Measurements from ENCODE around the gene PHACTR1. TPM values are rescaled to one million over a fixed set of nuclear protein-coding genes. Genes with fewer than 3 reads are reported as not detected.

Gene PHACTR1
- total RNA-seq, 1 experiment from 2014 or later = not detected

DNA sequence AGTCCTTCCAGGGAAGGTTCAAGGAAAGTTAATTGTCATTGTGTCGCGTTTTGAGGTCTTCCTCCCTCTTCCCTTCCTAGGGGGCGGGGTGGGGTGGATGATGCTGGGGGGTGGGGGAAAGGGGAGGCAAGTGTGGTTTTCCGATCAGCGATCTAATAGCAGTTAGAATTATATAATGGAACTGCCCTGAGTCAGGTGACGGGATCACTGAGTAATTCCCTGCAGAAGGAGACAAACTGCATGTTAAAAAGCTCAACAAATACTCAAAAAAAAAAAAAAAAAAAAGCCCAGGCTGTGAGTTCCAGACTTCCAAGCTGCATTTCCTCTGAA, 240.4 kb downstream of the PHACTR1 start:
- intact Hi-C loops (cut with micrococcal nuclease) = no loop called here
- ChIA-PET POLR2A (ENCODE audit: unreplicated experiment) (no interaction called here), CTCF (no interaction called here)
- Histone ChIP-seq H3K9ac (ENCODE audit: low read length) (no peak overlapping the region), H3K36me3 (ENCODE audit: low read depth, low read length) (no peaks in the 10 kb centered on the region), H3K4me1 (ENCODE audit: insufficient read depth, low read length) (no peaks in the 10 kb centered on the region), H3F3A (ENCODE audit: low read length, unreplicated experiment) (no peaks in the 10 kb centered on the region), H3K4me3 (ENCODE audit: low read length) (no peak overlapping the region), H3K27me3 (ENCODE audit: low read length) (peaks cover 79% of the 10 kb centered on the region), H3K79me2 (ENCODE audit: low read length) (no peaks in the 10 kb centered on the region), H3K4me2 (ENCODE audit: low read length) (peak overlapping the region; percentile 15; the same call in 1 of the 2 replicates), H3K27ac (ENCODE audit: low read length) (no peak overlapping the region), H2AFZ (ENCODE audit: low read length) (no peak overlapping the region), H3K9me2 (replicated peaks; ENCODE audit: low read length) (no peaks in the 10 kb centered on the region), H4K20me1 (ENCODE audit: low read length) (no peaks in the 10 kb centered on the region), H3K9me3 (ENCODE audit: low read length) (no peaks in the 10 kb centered on the region)
- no TSS peak for BruUV-seq (replicated peaks)
- TF ChIP-seq EZH2phosphoT487 (IDR thresholded peaks at IDR 0.05; ENCODE audit: borderline replicate concordance, low read length) (no peak), EZH2 (IDR thresholded peaks at IDR 0.05; ENCODE audit: low read length, unreplicated experiment) (no peak)
- TF ChIP-seq, protein P1, sequence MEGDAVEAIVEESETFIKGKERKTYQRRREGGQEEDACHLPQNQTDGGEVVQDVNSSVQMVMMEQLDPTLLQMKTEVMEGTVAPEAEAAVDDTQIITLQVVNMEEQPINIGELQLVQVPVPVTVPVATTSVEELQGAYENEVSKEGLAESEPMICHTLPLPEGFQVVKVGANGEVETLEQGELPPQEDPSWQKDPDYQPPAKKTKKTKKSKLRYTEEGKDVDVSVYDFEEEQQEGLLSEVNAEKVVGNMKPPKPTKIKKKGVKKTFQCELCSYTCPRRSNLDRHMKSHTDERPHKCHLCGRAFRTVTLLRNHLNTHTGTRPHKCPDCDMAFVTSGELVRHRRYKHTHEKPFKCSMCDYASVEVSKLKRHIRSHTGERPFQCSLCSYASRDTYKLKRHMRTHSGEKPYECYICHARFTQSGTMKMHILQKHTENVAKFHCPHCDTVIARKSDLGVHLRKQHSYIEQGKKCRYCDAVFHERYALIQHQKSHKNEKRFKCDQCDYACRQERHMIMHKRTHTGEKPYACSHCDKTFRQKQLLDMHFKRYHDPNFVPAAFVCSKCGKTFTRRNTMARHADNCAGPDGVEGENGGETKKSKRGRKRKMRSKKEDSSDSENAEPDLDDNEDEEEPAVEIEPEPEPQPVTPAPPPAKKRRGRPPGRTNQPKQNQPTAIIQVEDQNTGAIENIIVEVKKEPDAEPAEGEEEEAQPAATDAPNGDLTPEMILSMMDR (conservative IDR thresholded peaks at IDR 0.05; ENCODE audit: low read depth, low read length) = no peak
- DNase-seq (no peak), ATAC-seq (no peak)

DNA sequence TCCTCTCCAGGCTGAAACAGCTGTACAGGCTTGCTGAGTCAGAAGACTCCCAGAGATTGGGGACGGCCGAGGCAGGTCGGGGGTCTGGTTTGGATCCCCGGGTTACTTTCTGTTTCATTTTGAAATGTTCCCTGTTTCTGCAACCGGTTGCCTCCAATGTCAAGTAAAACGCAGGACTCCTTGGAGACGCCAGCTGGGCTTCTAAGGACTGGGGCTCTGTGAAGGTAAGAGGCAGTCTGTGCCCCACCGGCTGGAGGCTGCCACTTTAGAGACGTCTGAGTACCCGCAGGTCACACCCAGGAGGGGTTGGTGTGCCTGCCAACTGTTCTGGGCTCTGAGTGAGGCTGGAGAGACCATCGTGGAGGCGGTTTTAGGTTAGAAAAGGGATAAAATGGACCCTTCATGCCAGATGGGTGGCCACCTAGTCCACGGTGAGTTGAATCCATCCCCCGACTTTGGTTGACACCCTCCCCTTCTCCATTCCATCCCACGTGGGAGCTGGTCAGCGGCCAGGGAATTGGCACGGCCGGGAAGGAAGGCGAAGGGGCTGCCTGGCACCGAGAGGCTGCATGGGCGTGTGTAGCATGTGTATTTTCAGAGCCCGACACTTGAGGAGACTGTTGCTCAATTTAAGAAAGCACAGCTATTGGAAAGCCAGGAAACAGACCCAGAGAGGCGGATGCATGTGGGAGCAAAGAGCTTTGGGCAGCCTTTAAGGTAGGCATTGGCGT, 240.9 kb downstream of the PHACTR1 start:
- Histone ChIP-seq H3K4me3 (ENCODE audit: low read length) (no peak overlapping the region), H2AFZ (ENCODE audit: low read length) (no peak overlapping the region), H3F3A (ENCODE audit: low read length, unreplicated experiment) (no peaks in the 10 kb centered on the region), H3K27me3 (ENCODE audit: low read length) (peaks cover 73% of the 10 kb centered on the region), H3K9me3 (ENCODE audit: low read length) (no peaks in the 10 kb centered on the region), H4K20me1 (ENCODE audit: low read length) (no peaks in the 10 kb centered on the region), H3K9me2 (replicated peaks; ENCODE audit: low read length) (no peaks in the 10 kb centered on the region), H3K4me2 (ENCODE audit: low read length) (peak overlapping the region; percentile 15; the same call in 1 of the 2 replicates), H3K4me1 (ENCODE audit: insufficient read depth, low read length) (no peaks in the 10 kb centered on the region), H3K79me2 (ENCODE audit: low read length) (no peaks in the 10 kb centered on the region), H3K9ac (ENCODE audit: low read length) (no peak overlapping the region), H3K27ac (ENCODE audit: low read length) (no peak overlapping the region), H3K36me3 (ENCODE audit: low read depth, low read length) (no peaks in the 10 kb centered on the region)
- intact Hi-C loops (cut with micrococcal nuclease) = no loop called here
- TF ChIP-seq EZH2 (IDR thresholded peaks at IDR 0.05; ENCODE audit: low read length, unreplicated experiment) (peak; percentile 52), EZH2phosphoT487 (IDR thresholded peaks at IDR 0.05; ENCODE audit: borderline replicate concordance, low read length) (no peak)
- TF ChIP-seq, protein P1 (conservative IDR thresholded peaks at IDR 0.05; ENCODE audit: low read depth, low read length) = no peak
- ChIA-PET POLR2A (ENCODE audit: unreplicated experiment) (no interaction called here), CTCF (no interaction called here)
- ATAC-seq (no peak), DNase-seq (no peak)
- BruUV-seq (replicated peaks) = no TSS peak

DNA sequence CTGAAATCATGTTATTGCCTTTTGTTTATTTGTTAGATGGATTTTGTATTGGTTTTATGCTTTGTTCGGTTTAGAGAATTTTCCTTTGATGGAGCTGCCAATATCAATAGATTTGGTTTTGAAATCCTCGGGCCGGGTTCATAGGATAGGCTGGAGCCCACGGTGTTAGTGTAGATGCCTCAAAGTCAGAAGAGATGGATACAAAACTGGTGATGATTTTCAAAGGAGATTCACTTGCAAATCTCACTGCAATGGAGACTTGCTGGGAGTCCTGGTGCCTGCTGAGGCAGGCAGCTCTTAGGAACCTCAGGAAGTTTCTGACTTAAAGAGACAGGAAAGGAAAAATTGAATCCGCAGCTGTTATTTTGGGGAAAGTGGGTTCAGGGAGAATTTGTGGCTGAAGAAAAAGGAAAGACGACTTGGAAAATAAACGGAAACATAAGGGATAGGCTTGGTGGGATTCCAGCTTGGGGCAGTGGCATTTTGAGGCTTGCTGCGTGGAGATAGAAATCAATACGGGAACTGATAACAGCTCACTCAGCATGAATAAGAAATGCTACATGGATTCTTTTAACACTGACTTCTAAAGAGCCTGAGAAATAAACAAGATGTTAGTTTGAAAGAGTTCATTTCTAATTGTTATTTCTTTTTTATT, 241.6 kb downstream of the PHACTR1 start:
- no peak for DNase-seq
- no peak overlapping the region for H3K27ac ChIP-seq (ENCODE audit: low read length)
- no peaks in the 10 kb centered on the region for H3K9me3 ChIP-seq (ENCODE audit: low read length)
- intact Hi-C loops (cut with micrococcal nuclease) = no loop called here
- H3K36me3 ChIP-seq (ENCODE audit: low read depth, low read length) = no peaks in the 10 kb centered on the region
- peaks cover 68% of the 10 kb centered on the region for H3K27me3 ChIP-seq (ENCODE audit: low read length)
- no peak overlapping the region for H3K4me2 ChIP-seq (ENCODE audit: low read length)
- no peak for ATAC-seq
- no peaks in the 10 kb centered on the region for H3F3A ChIP-seq (ENCODE audit: low read length, unreplicated experiment)
- no peaks in the 10 kb centered on the region for H4K20me1 ChIP-seq (ENCODE audit: low read length)
- CTCF ChIA-PET = no interaction called here
- no peak overlapping the region for H2AFZ ChIP-seq (ENCODE audit: low read length)
- no peaks in the 10 kb centered on the region for H3K4me1 ChIP-seq (ENCODE audit: insufficient read depth, low read length)
- no TSS peak for BruUV-seq (replicated peaks)
- H3K79me2 ChIP-seq (ENCODE audit: low read length) = no peaks in the 10 kb centered on the region
- POLR2A ChIA-PET (ENCODE audit: unreplicated experiment) = no interaction called here
- TF ChIP-seq, protein P1 (conservative IDR thresholded peaks at IDR 0.05; ENCODE audit: low read depth, low read length) = no peak
- TF ChIP-seq EZH2phosphoT487 (IDR thresholded peaks at IDR 0.05; ENCODE audit: borderline replicate concordance, low read length) (no peak), EZH2 (IDR thresholded peaks at IDR 0.05; ENCODE audit: low read length, unreplicated experiment) (no peak)
- H3K9ac ChIP-seq (ENCODE audit: low read length) = no peak overlapping the region
- no peak overlapping the region for H3K4me3 ChIP-seq (ENCODE audit: low read length)
- H3K9me2 ChIP-seq (replicated peaks; ENCODE audit: low read length) = no peaks in the 10 kb centered on the region

Data from PC-3 (cell line).